Endothelial cell of umbilical vein (primary cell): Measurements from ENCODE around the gene PINK1. TPM values are rescaled to one million over a fixed set of nuclear protein-coding genes. Genes with fewer than 3 reads are reported as not detected.

ENCODE experiments used
- BruUV-seq: library from RNA; stranded (reverse); fragments of 400-500 nt; replicated peaks from 2 replicates; lab custom pipeline; 2021; lab: Mats Ljungman, UMichigan
- CTCF ChIA-PET: fragments of 300-600, 350-600 bp; sonication (Branson Sonifier 250); formaldehyde crosslinking; loops from one replicate; lab custom pipeline; 2021; ENCODE audit warnings: antibody characterized with exemption, inconsistent platforms; lab: Charles Lee
- POLR2A ChIA-PET: fragments of 300-600, 350-600 bp; sonication (Branson Sonifier 250); formaldehyde crosslinking; loops from one replicate; lab custom pipeline; 2021; ENCODE audit warnings: antibody characterized with exemption, inconsistent platforms; lab: Charles Lee
- DNase-seq: peaks from one replicate; pipeline ENCODE4 v3.0.0-alpha.2; 2011; ENCODE audit warnings: low read depth, low spot score
- FAIRE-seq: peaks from 2 replicates; lab custom pipeline; 2011; peaks lifted over from hg19 to GRCh38; lab: Jason Lieb, UNC
- H2AFZ ChIP-seq: 2 replicates; pipeline ENCODE4 v1.6.0; 2012; ENCODE audit warnings: low read depth, low read length, control low read depth, inconsistent platforms
- H3K27ac ChIP-seq: 2 replicates; pipeline ENCODE4 v1.5.1; 2011; ENCODE audit warnings: low read depth, mild to moderate bottlenecking, control low read depth, low read length, moderate library complexity; ENCODE audit not compliant: insufficient read depth
- H3K27me3 ChIP-seq, 2 experiments: 2 replicates each; pipeline versions ENCODE4 v1.6.0 to v1.6.1; 2011; ENCODE audit warnings: low read length in 2 of 2, mixed read lengths in 1 of 2; ENCODE audit not compliant: control insufficient read depth in 2 of 2, insufficient read depth in 2 of 2
- H3K36me3 ChIP-seq, 2 experiments: 2 replicates in 1 of 2; 3 replicates in 1 of 2; pipeline ENCODE4 v1.5.1; 2011; ENCODE audit warnings: low read length in 2 of 2, mild to moderate bottlenecking in 1 of 2, moderate library complexity in 1 of 2; ENCODE audit not compliant: control insufficient read depth in 2 of 2, insufficient read depth in 2 of 2; ENCODE audit errors: extremely low read depth in 1 of 2
- H3K4me1 ChIP-seq: 3 replicates; pipeline ENCODE4 v1.5.1; 2011; ENCODE audit warnings: mild to moderate bottlenecking, low read length; ENCODE audit not compliant: control insufficient read depth, insufficient read depth; ENCODE audit errors: extremely low read depth
- H3K4me2 ChIP-seq: 2 replicates; pipeline ENCODE4 v1.6.1; 2011; ENCODE audit warnings: low read length, control low read depth, mixed read lengths; ENCODE audit not compliant: insufficient read depth
- H3K4me3 ChIP-seq, 3 experiments: fragments of 200-600 bp in 1 of 3; sonication (generic), shearing (Covaris generic) in 1 of 3; replicated peaks in 1 of 3; 2 replicates each; pipeline ENCODE4 v1.5.1; 2011 to 2016; ENCODE audit warnings: control low read depth in 3 of 3, low read length in 3 of 3, mild to moderate bottlenecking in 2 of 3, inconsistent platforms in 1 of 3, low read depth in 1 of 3, moderate library complexity in 1 of 3; ENCODE audit not compliant: insufficient read depth in 1 of 3
- H3K79me2 ChIP-seq: 2 replicates; pipeline ENCODE4 v1.6.0; 2012; ENCODE audit warnings: low read length, inconsistent platforms; ENCODE audit not compliant: control insufficient read depth, insufficient read depth
- H3K9ac ChIP-seq: replicated peaks from 2 replicates; pipeline ENCODE3; 2011; ENCODE audit warnings: low read length, control low read depth; ENCODE audit not compliant: insufficient read depth; ENCODE audit errors: extremely low read depth
- H3K9me1 ChIP-seq: replicated peaks from 3 replicates; pipeline ENCODE4 v1.6.0; 2011; ENCODE audit warnings: mild to moderate bottlenecking, low read length; ENCODE audit not compliant: control insufficient read depth, insufficient read depth; ENCODE audit errors: extremely low read depth
- H3K9me3 ChIP-seq: replicated peaks from 2 replicates; pipeline ENCODE4 v1.5.1; 2012; ENCODE audit warnings: low read length, inconsistent platforms; ENCODE audit not compliant: control insufficient read depth, insufficient read depth
- H4K20me1 ChIP-seq: replicated peaks from 2 replicates; pipeline ENCODE3; 2011; ENCODE audit warnings: mild to moderate bottlenecking, low read length; ENCODE audit not compliant: control insufficient read depth, insufficient read depth; ENCODE audit errors: extremely low read depth
- EZH2 ChIP-seq: IDR thresholded peaks from 2 replicates; pipeline ENCODE4 v1.6.1; 2012; ENCODE audit warnings: borderline replicate concordance, low read depth, mild to moderate bottlenecking, moderate library complexity, low read length, inconsistent platforms; ENCODE audit not compliant: severe bottlenecking
- FOS ChIP-seq: IDR thresholded peaks from 2 replicates; pipeline ENCODE4 v1.6.1; 2011; ENCODE audit warnings: mild to moderate bottlenecking, low read length, moderate library complexity, borderline replicate concordance; ENCODE audit not compliant: insufficient read depth
- GATA2 ChIP-seq: IDR thresholded peaks from 2 replicates; pipeline ENCODE4 v1.7.0; 2011; ENCODE audit warnings: low read depth, mild to moderate bottlenecking, moderate library complexity, mixed read lengths, low read length; ENCODE audit not compliant: insufficient read length, insufficient read depth
- JUN ChIP-seq: IDR thresholded peaks from 2 replicates; pipeline ENCODE4 v1.6.1; 2011; ENCODE audit warnings: borderline replicate concordance, low read depth; ENCODE audit not compliant: insufficient read length, insufficient read depth
- MAX ChIP-seq: IDR thresholded peaks from 2 replicates; pipeline ENCODE4 v1.6.1; 2011; ENCODE audit not compliant: insufficient read depth, insufficient read length
- MYC ChIP-seq: IDR thresholded peaks from one replicate; pipeline ENCODE4 v1.6.1; 2011; ENCODE audit warnings: mild to moderate bottlenecking, low read depth, low read length
- POLR2A ChIP-seq: IDR thresholded peaks from 2 replicates; pipeline ENCODE4 v1.6.1; 2012; ENCODE audit warnings: low read depth, mild to moderate bottlenecking, control low read depth, low read length
- POLR2AphosphoS5 ChIP-seq: IDR thresholded peaks from 2 replicates; pipeline ENCODE4 v1.6.1; 2012; ENCODE audit warnings: low read depth, mild to moderate bottlenecking, control low read depth, low read length, moderate library complexity; ENCODE audit not compliant: insufficient read depth
- dilution Hi-C: fragments of 300-500 bp; cut with MboI; formaldehyde crosslinking; loops from one replicate; pipeline ENCODE4 v1.15.0; 2019; ENCODE audit warnings: low sequenced_read_pairs; ENCODE audit not compliant: extremely low pct_ligation_motif_present
- intact Hi-C: fragments of 100-400 bp; cut with micrococcal nuclease; formaldehyde crosslinking; loops from one replicate; pipeline ENCODE4 v1.10.0; 2022
- polyA plus RNA-seq, 4 experiments: library from polyadenylated mRNA; depleted of rRNA in 3 of 4; stranded (reverse) in 3 of 4; unstranded in 1 of 4; fragments of >200 nt; gene quantifications; 2 replicates each; pipeline versions ENCODE4 v1.2.1 to v1.2.3, GENCODE V29; 2011 to 2012; ENCODE audit warnings: missing spikeins in 1 of 4
- total RNA-seq: library from RNA; stranded (reverse); gene quantifications from 2 replicates; pipeline ENCODE4 v1.2.3, GENCODE V29; 2021
- TF ChIP-seq, protein P1 (sequence below), 2 donors: IDR thresholded peaks; 1 replicate in 1 of 2; 2 replicates in 1 of 2; pipeline ENCODE4 v1.5.1; 2011; ENCODE audit warnings: low read length in 2 of 2, mild to moderate bottlenecking in 2 of 2, moderate library complexity in 2 of 2, control low read depth in 1 of 2, inconsistent platforms in 1 of 2, low read depth in 1 of 2; ENCODE audit not compliant: insufficient read depth in 1 of 2; ENCODE audit errors: extremely low read depth in 1 of 2

Gene PINK1
- total and polyA plus RNA-seq, 2 donors (not counting 3 experiments of a cell fraction or from before 2014, with no cell fraction given) = 27.3 to 27.9 TPM

DNA sequence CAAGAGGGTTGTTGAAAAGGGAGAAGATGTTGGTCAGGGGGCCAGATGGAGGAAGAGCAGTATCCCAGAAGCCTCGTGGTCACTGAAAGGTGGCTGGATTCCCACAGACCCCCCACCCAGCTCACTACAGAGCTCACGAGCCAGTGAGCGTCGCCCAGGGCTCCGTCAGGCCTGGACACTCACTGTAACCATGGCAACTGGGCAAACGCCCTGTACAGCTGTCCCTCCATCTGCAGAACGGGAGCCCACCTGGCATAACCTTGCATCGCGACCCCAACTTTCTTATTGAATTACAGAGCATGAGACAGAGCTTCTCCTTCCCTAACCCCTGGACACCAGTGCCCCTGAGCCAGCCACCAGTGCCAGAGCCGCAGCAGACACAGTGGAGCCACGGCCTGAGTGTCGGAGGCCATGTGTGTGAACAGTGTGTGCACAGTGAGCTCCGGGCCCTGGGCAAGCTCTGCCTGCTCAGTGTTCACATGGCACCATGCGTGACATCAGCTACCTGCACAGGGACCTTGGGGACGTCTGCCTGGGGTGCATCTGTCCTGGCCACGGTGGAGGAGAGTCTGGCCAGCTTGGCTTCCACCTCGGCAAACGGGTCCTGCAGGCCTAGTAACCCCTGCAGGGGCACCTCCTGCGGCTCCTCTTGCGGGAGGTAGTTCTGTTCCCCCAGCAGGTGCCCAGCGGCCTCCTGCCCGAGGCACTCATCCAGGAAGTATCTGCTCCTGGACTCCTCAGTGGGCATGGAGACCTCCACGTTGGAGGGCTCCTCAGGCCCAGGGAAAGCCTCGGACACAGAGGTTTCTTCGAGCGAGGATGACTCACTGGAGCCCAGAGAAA, 53.8 kb downstream of the PINK1 start:
- H4K20me1 ChIP-seq = no peaks in the 10 kb centered on the region
- H3K9me1 ChIP-seq = no peaks in the 10 kb centered on the region
- intact Hi-C loops = no loop called here
- H3K79me2 ChIP-seq = no peaks in the 10 kb centered on the region
- POLR2A ChIA-PET = no interaction called here
- no peak overlapping the region for H2AFZ ChIP-seq
- TF ChIP-seq GATA2 (no peak), JUN (no peak), MYC (no peak), POLR2AphosphoS5 (no peak), MAX (no peak)
- BruUV-seq = no TSS peak
- FAIRE-seq (no peak), DNase-seq (no peak)
- dilution Hi-C loops = no loop called here
- H3K4me2 ChIP-seq = no peak overlapping the region
- H3K4me3 ChIP-seq = no peak overlapping the region
- no peak overlapping the region for H3K9ac ChIP-seq
- H3K4me1 ChIP-seq = peaks cover 7% of the 10 kb centered on the region
- no peak overlapping the region for H3K27ac ChIP-seq
- H3K36me3 ChIP-seq = no peaks in the 10 kb centered on the region
- no peaks in the 10 kb centered on the region for H3K9me3 ChIP-seq
- CTCF ChIA-PET = no interaction called here
- H3K27me3 ChIP-seq = no peaks in the 10 kb centered on the region

DNA sequence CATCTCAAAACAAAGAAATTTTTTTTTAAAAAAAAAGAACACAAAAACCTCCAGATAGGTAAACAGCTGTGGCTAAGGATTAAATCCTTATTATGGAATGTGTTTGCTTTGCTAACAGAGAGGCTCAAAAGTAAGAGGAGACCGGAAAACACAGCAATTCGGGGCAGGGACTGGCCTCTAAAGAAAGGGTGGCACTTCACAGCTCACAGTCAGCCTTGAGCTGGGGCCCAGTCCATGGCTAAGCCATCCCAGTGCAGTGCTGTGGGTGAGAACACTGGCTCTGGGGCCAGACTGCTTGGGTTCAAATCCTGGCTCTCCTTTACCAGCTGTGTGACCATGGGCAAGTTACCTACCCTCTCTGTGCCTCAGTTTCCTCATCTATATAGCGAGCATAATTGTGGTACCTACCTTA, 56.4 kb downstream of the PINK1 start:
- Histone ChIP-seq H3K27ac (no peak overlapping the region), H3K36me3 (no peaks in the 10 kb centered on the region), H2AFZ (no peak overlapping the region), H3K9me1 (no peaks in the 10 kb centered on the region), H3K9ac (no peak overlapping the region), H3K4me2 (no peak overlapping the region), H3K79me2 (no peaks in the 10 kb centered on the region), H3K4me3 (no peak overlapping the region), H4K20me1 (no peaks in the 10 kb centered on the region), H3K4me1 (peaks cover 7% of the 10 kb centered on the region), H3K9me3 (no peaks in the 10 kb centered on the region), H3K27me3 (no peaks in the 10 kb centered on the region)
- ChIA-PET CTCF (interaction anchor here (1.4 kb wide), 1 partner anchor 506 kb away, joined by 3 read pairs; no protein-coding TSS in a partner anchor), POLR2A (no interaction called here)
- FAIRE-seq (no peak), DNase-seq (no peak)
- dilution Hi-C loops = no loop called here
- intact Hi-C loops = loop anchor here (10.0 kb wide), 1 partner anchor 385 kb away; no protein-coding TSS in a partner anchor
- no peak for TF ChIP-seq POLR2AphosphoS5
- TF ChIP-seq FOS = no peak
- no peak for TF ChIP-seq MAX
- TF ChIP-seq EZH2 = no peak
- TF ChIP-seq, protein P1, sequence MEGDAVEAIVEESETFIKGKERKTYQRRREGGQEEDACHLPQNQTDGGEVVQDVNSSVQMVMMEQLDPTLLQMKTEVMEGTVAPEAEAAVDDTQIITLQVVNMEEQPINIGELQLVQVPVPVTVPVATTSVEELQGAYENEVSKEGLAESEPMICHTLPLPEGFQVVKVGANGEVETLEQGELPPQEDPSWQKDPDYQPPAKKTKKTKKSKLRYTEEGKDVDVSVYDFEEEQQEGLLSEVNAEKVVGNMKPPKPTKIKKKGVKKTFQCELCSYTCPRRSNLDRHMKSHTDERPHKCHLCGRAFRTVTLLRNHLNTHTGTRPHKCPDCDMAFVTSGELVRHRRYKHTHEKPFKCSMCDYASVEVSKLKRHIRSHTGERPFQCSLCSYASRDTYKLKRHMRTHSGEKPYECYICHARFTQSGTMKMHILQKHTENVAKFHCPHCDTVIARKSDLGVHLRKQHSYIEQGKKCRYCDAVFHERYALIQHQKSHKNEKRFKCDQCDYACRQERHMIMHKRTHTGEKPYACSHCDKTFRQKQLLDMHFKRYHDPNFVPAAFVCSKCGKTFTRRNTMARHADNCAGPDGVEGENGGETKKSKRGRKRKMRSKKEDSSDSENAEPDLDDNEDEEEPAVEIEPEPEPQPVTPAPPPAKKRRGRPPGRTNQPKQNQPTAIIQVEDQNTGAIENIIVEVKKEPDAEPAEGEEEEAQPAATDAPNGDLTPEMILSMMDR (IDR thresholded peaks at IDR 0.05; ENCODE audit: extremely low read depth in 1 of 2, insufficient read depth in 1 of 2, low read depth in 1 of 2, low read length in 2 of 2) = no peak
- TF ChIP-seq MYC = no peak
- TF ChIP-seq GATA2 = no peak
- no peak for TF ChIP-seq JUN
- no peak for TF ChIP-seq POLR2A
- BruUV-seq = no TSS peak
